ENCODE measurements around the gene CFAP45. TPM values are rescaled to one million over a fixed set of nuclear protein-coding genes. Genes with fewer than 3 reads are reported as not detected.

CFAP45 gene
- total RNA-seq, 1 experiment from 2014 or later, result 3.6 TPM

DNA sequence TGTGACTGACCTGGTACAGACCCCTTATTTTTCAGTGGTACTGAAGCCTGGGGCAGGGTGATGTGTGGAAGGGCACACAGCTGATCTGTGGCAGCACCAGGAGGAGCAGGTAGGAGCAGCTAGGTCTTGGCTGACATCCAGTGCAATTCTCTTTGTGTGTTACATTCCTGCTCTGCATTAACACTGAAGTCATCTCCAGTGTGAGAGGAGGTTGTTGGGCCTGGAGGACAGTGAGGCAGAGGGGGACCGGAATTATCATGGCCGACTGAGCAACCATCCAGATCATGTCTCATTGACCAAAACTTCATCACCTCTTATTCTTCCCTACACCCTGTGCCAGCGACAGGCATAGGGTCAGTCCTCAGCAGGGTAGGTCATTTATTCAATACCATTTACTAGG is 71.8 kb downstream of the CFAP45 start:
- no peaks in the 10 kb centered on the region for H3K27me3 ChIP-seq (replicated peaks; ENCODE audit: insufficient read depth, low read depth, low read length, poor library complexity)
- intact Hi-C loops (cut with micrococcal nuclease; ENCODE audit: unreplicated experiment), result no loop called here

GRCh38 chr1:159827549-159827948 is 72.4 kb downstream of the CFAP45 start:
- no peaks in the 10 kb centered on the region for H3K36me3 ChIP-seq (ENCODE audit: insufficient read depth, low read length, poor library complexity, severe bottlenecking)
- intact Hi-C loops (cut with micrococcal nuclease; ENCODE audit: unreplicated experiment), result no loop called here
- H3K4me1 ChIP-seq (ENCODE audit: insufficient read depth, low read length, poor library complexity, severe bottlenecking), result peaks cover 26% of the 10 kb centered on the region
- ChIA-PET CTCF (no interaction called here), POLR2A (ENCODE audit: low non-redundant PET) (no interaction called here)
- H3K27ac ChIP-seq (ENCODE audit: low read depth, low read length, poor library complexity, severe bottlenecking), result no peak overlapping the region
- no peaks in the 10 kb centered on the region for H3K27me3 ChIP-seq (replicated peaks; ENCODE audit: insufficient read depth, low read depth, low read length, poor library complexity)
- DNase-seq (ENCODE audit: low spot score), result no peak
- H3K9me3 ChIP-seq (ENCODE audit: low read depth, low read length, poor library complexity, severe bottlenecking), result no peaks in the 10 kb centered on the region
- BruUV-seq (replicated peaks), result no TSS peak
- TF ChIP-seq CTCF (conservative IDR thresholded peaks at IDR 0.05; ENCODE audit: low read depth, low read length), result no peak
- no peak for TF ChIP-seq EZH2 (IDR thresholded peaks at IDR 0.05; ENCODE audit: borderline replicate concordance, low read depth, low read length, poor library complexity, severe bottlenecking)
- no peak overlapping the region for H3K4me3 ChIP-seq (ENCODE audit: low read depth, low read length, poor library complexity, severe bottlenecking)

More for the DNA sequence above, 71.8 kb downstream of the CFAP45 start:
- no peak for TF ChIP-seq EZH2 (IDR thresholded peaks at IDR 0.05; ENCODE audit: borderline replicate concordance, low read depth, low read length, poor library complexity, severe bottlenecking)
- TF ChIP-seq CTCF (conservative IDR thresholded peaks at IDR 0.05; ENCODE audit: low read depth, low read length), result no peak
- H3K27ac ChIP-seq (ENCODE audit: low read depth, low read length, poor library complexity, severe bottlenecking), result no peak overlapping the region
- H3K9me3 ChIP-seq (ENCODE audit: low read depth, low read length, poor library complexity, severe bottlenecking), result no peaks in the 10 kb centered on the region
- ChIA-PET POLR2A (ENCODE audit: low non-redundant PET) (no interaction called here), CTCF (no interaction called here)
- no TSS peak for BruUV-seq (replicated peaks)
- no peak overlapping the region for H3K4me3 ChIP-seq (ENCODE audit: low read depth, low read length, poor library complexity, severe bottlenecking)
- no peak for DNase-seq (ENCODE audit: low spot score)
- no peaks in the 10 kb centered on the region for H3K36me3 ChIP-seq (ENCODE audit: insufficient read depth, low read length, poor library complexity, severe bottlenecking)
- H3K4me1 ChIP-seq (ENCODE audit: insufficient read depth, low read length, poor library complexity, severe bottlenecking), result peaks cover 24% of the 10 kb centered on the region

- no TSS peak for BruUV-seq (replicated peaks)
- H3K4me3 ChIP-seq (ENCODE audit: low read depth, low read length, poor library complexity, severe bottlenecking), result no peak overlapping the region
- H3K36me3 ChIP-seq (ENCODE audit: insufficient read depth, low read length, poor library complexity, severe bottlenecking), result no peaks in the 10 kb centered on the region
- TF ChIP-seq CTCF (conservative IDR thresholded peaks at IDR 0.05; ENCODE audit: low read depth, low read length), result no peak
- TF ChIP-seq EZH2 (IDR thresholded peaks at IDR 0.05; ENCODE audit: borderline replicate concordance, low read depth, low read length, poor library complexity, severe bottlenecking), result no peak
- ChIA-PET CTCF (no interaction called here), POLR2A (ENCODE audit: low non-redundant PET) (no interaction called here)
- no peak for DNase-seq (ENCODE audit: low spot score)
- no peak overlapping the region for H3K27ac ChIP-seq (ENCODE audit: low read depth, low read length, poor library complexity, severe bottlenecking)
- H3K9me3 ChIP-seq (ENCODE audit: low read depth, low read length, poor library complexity, severe bottlenecking), result no peaks in the 10 kb centered on the region
- intact Hi-C loops (cut with micrococcal nuclease; ENCODE audit: unreplicated experiment), result no loop called here
- H3K4me1 ChIP-seq (ENCODE audit: insufficient read depth, low read length, poor library complexity, severe bottlenecking), result peaks cover 21% of the 10 kb centered on the region
- no peaks in the 10 kb centered on the region for H3K27me3 ChIP-seq (replicated peaks; ENCODE audit: insufficient read depth, low read depth, low read length, poor library complexity)
These were observed 72.9 kb downstream of the CFAP45 start for GRCh38 chr1:159827102-159827490.
